A549 treated with CORT108297 at 1 μM for 4 hours (cell line): ENCODE measurements around the gene KRTAP10-1. TPM values are rescaled to one million over a fixed set of nuclear protein-coding genes. Genes with fewer than 3 reads are reported as not detected.

Source experiments
- total RNA-seq: library from RNA; stranded (reverse); fragments of 200-300 nt; extraction: Qiagen RNA extraction; gene quantifications from 5 replicates; pipeline ENCODE4 v1.2.3, GENCODE V29; 2022

KRTAP10-1 gene
- not detected in 5 replicates for total RNA-seq

DNA sequence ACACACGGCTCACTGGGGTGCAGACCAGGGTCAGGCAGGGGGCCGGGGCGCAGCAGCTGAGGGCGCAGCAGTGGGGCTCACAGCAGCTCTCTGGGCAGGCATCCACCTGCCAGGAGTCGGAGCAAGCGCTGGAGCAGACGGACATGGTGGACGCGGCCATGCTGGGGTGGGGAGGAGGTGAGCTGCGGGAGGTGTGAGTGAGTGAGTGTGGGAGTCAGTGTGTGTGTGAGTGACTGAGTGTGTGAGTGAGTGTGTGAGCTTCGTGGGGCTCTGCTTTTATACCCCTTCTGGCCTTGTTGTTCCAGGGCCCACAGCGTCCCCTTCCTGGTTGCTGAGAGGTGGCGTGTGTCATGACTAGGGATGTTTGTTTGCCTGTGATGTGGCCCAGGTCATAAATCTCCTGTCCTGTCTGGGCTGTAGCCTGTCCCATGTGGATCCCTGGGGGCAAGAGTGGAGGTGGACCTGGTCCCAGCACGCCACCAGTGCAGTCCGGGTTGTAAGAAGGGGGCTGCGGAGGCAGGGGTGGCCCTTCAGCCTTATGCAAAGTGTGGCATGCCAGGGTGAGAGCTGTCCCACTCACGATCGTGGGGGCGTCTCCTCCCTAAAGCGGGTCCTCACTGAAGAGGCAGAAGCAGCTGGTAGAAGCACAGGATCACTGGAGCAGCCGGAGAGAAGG lies at the start of gene KRTAP10-1:
Gene KRTAP10-1, minus strand, starts transcription at position 205 of the 676 bp plus-strand sequence. Its CDS starts 45 bp downstream, at position 160.

DNA sequence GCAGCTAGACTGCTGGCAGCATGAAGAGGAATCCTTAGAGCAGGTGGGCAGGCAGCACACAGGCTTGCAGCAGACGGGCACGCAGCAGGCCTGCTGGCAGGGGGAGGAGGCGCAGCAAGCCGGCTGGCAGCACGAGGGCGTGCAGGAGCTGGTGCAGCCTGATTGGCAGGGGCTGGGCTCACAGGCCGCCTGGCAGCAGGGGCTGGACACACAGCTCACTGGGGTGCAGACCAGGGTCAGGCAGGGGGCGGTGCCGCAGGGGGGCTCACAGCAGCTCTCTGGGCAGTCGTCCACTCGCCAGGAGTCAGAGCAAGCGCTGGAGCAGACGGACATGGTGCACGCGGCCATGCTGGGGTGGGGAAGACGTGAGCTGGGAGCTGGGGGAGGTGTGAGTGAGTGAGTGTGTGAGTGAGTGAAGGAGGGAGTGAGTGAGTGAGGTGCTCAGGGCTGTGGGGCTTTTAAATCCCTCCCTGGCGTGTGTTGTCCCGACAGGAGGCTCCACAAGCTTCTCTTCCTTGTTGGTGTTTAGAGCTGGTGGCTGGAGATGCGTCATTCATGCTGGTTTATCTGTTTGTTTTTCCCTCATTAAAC lies 40.3 kb upstream of the KRTAP10-1 start, which contains the start of gene KRTAP10-5:
Gene KRTAP10-5, minus strand, starts transcription at position 374 of the 591 bp plus-strand sequence. Its CDS starts 26 bp downstream, at position 348.

GRCh38 chr21:44573630-44574456 lies 33.8 kb upstream of the KRTAP10-1 start, which contains the start of gene KRTAP10-4:
Gene KRTAP10-4, plus strand, starts transcription at chr21:44573729. Its CDS starts 30 bp downstream, at chr21:44573759.

DNA sequence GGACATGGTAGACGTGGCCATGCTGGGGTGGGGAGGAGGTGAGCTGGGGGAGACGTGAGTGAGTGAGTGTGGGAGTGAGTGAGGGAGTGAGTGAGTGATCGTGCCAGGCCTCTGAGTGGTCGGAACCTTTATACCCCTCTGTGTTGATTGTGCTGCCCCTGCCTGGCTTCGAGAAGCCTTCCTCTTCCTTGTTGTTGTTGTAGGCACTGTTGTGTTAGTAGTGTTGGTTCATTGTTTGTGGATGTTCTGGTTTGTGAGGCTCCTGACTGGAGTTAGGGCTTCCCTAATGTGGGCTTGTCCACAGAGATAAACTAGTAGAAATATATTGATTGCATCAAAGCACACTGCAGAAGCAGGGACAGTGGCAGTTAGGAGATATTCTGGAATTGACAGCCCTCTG lies 18.7 kb upstream of the KRTAP10-1 start, which contains the start of gene KRTAP10-3:
Gene KRTAP10-3, minus strand, starts transcription at position 101 of the 400 bp plus-strand sequence. Its CDS starts 80 bp downstream, at position 21.

DNA sequence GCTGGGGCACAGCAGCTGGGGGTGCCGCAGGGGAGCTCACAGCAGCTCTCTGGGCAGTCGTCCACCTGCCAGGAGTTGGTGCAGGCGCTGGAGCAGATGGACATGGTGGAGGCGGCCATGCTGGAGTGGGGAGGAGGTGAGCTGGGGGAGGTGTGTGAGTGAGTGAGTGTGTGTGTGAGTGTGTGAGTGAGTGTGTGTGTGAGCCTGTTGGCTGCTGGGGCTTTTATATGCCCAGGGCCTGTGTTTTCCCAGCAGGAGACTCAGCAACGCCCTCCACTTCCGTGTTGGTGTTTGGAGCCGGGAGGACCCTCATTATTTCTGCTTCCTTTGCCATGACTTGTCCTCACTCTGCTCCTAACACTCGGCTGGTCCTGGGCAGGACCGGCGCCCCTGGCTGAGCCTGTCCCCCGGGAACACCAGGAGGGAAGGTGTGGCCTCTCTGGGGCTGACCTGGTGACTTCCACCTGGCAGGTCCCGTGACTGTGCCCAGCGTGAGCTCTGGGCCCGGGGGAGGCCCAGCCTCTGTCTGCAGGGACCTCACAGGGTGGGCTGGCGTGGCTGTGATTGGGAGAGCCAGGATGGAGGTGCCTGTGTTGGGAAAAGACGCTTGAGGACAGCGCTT lies 11.5 kb upstream of the KRTAP10-1 start, which contains the start of gene KRTAP10-2:
Gene KRTAP10-2, minus strand, starts transcription at position 166 of the 622 bp plus-strand sequence. Its CDS starts 47 bp downstream, at position 119.

Other genes starting within 250 kb of the KRTAP10-1 start
- 45.3 to 59.5 TPM (median 54.3 TPM) in 5 replicates for gene PFKL, start 240.1 kb downstream of the KRTAP10-1 start, total RNA-seq
- 5.7 to 10.5 TPM (median 8.3 TPM) in 5 replicates for gene CFAP410, start 200.8 kb downstream of the KRTAP10-1 start, total RNA-seq
- gene TRPM2, start 186.6 kb downstream of the KRTAP10-1 start, total RNA-seq, result 7.0 to 11.9 TPM (median 9.0 TPM) in 5 replicates
- 1.3 to 2.3 TPM (median 2.1 TPM) in 5 replicates for gene LRRC3, start 84.7 kb downstream of the KRTAP10-1 start, total RNA-seq
- gene KRTAP10-2, start 11.3 kb upstream of the KRTAP10-1 start, total RNA-seq, result not detected in 5 replicates
- not detected in 5 replicates for gene KRTAP10-3, start 18.6 kb upstream of the KRTAP10-1 start, total RNA-seq
- gene KRTAP10-4, start 33.5 kb upstream of the KRTAP10-1 start, total RNA-seq, result not detected in 5 replicates
- not detected in 5 replicates for gene KRTAP10-5, start 40.4 kb upstream of the KRTAP10-1 start, total RNA-seq
- not detected in 5 replicates for gene KRTAP10-6, start 52.3 kb upstream of the KRTAP10-1 start, total RNA-seq
- not detected in 5 replicates for gene KRTAP10-7, start 60.4 kb upstream of the KRTAP10-1 start, total RNA-seq
- gene KRTAP10-8, start 71.9 kb upstream of the KRTAP10-1 start, total RNA-seq, result not detected in 5 replicates
- not detected in 5 replicates for gene KRTAP10-9, start 86.9 kb upstream of the KRTAP10-1 start, total RNA-seq
- gene KRTAP10-10, start 97.2 kb upstream of the KRTAP10-1 start, total RNA-seq, result not detected in 5 replicates
- gene KRTAP10-11, start 106.2 kb upstream of the KRTAP10-1 start, total RNA-seq, result not detected in 5 replicates
- gene KRTAP12-4, start 114.5 kb upstream of the KRTAP10-1 start, total RNA-seq, result not detected in 5 replicates
- not detected in 5 replicates for gene KRTAP12-3, start 117.7 kb upstream of the KRTAP10-1 start, total RNA-seq
- not detected in 5 replicates for gene KRTAP12-2, start 126.7 kb upstream of the KRTAP10-1 start, total RNA-seq
- not detected in 5 replicates for gene KRTAP12-1, start 142.0 kb upstream of the KRTAP10-1 start, total RNA-seq
- not detected in 5 replicates for gene KRTAP10-12, start 157.0 kb upstream of the KRTAP10-1 start, total RNA-seq
- gene TSPEAR, start 171.4 kb upstream of the KRTAP10-1 start, total RNA-seq, result not detected in 5 replicates